ENCODE results near the gene ALAS1. TPM values are rescaled to one million over a fixed set of nuclear protein-coding genes. Genes with fewer than 3 reads are reported as not detected.

The ALAS1 gene
- total and polyA plus RNA-seq, 9 of the 15 experiments (the other 6 are each of a cell fraction or from before 2014, with no cell fraction given), result 21.4 to 49.5 (median 34.4) TPM

DNA sequence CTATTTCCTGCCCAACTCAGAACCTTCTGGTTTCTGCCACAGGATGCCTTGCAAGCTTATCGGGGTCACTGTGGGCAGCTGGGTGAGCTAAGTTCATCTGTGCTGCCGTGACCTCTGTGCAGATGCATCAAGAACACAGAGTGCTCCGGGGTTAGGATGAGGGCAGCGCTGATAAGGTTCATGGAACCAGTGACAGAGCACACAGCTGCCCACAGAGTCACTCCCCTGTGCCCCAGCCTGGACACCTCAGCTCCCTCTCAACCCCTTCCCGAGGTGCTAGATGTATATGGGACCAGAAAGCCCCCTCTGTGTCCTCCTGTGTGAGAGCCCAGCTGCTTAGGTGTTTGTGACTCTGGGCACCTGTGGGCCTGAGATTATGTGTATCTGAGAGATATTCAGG is 15.8 kb upstream of the ALAS1 start (continued):
- TF ChIP-seq, protein P1, sequence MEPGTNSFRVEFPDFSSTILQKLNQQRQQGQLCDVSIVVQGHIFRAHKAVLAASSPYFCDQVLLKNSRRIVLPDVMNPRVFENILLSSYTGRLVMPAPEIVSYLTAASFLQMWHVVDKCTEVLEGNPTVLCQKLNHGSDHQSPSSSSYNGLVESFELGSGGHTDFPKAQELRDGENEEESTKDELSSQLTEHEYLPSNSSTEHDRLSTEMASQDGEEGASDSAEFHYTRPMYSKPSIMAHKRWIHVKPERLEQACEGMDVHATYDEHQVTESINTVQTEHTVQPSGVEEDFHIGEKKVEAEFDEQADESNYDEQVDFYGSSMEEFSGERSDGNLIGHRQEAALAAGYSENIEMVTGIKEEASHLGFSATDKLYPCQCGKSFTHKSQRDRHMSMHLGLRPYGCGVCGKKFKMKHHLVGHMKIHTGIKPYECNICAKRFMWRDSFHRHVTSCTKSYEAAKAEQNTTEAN (CRISPR knock-in tag; IDR thresholded peaks at IDR 0.05), result no peak
- TF ChIP-seq JUND (IDR thresholded peaks at IDR 0.05; ENCODE audit: borderline replicate concordance, low read depth, low read length) (no peak), JUND (tag; IDR thresholded peaks at IDR 0.05; ENCODE audit: borderline replicate concordance, low read depth, low read length) (peak; percentile 53; the same call in 1 of the 3 replicates), HNRNPUL1 (IDR thresholded peaks at IDR 0.05; ENCODE audit: low read length) (no peak), MYNN (IDR thresholded peaks at IDR 0.05) (peak; percentile 48; the same call in 1 of the 2 replicates), MYNN (CRISPR knock-in tag; IDR thresholded peaks at IDR 0.05) (no peak), ZNF76 (CRISPR knock-in tag; IDR thresholded peaks at IDR 0.05; ENCODE audit: borderline replicate concordance) (no peak), FOXA1 (IDR thresholded peaks at IDR 0.05; ENCODE audit: borderline replicate concordance) (no peak), LARP7 (IDR thresholded peaks at IDR 0.05) (no peak), ARID1B (IDR thresholded peaks at IDR 0.05) (peak; percentile 30; the same call in 1 of the 2 replicates), HMGN3 (IDR thresholded peaks at IDR 0.05; ENCODE audit: borderline replicate concordance, extremely low read depth, insufficient read length, low read depth, low read length) (no peak), KAT8 (IDR thresholded peaks at IDR 0.05; ENCODE audit: low read depth) (no peak), SMAD3 (CRISPR knock-in tag; conservative IDR thresholded peaks at IDR 0.05) (no peak), KLF1 (tag; IDR thresholded peaks at IDR 0.05) (no peak), POLR2H (tag; IDR thresholded peaks at IDR 0.05; ENCODE audit: low read depth) (no peak), ETV5 (CRISPR knock-in tag; IDR thresholded peaks at IDR 0.05; ENCODE audit: low read depth) (no peak), KDM1A (IDR thresholded peaks at IDR 0.05) (peak in 1 of 2 experiments; percentile 45; a peak in 1 of 4 replicates), ZNF224 (CRISPR knock-in tag; IDR thresholded peaks at IDR 0.05) (no peak), ZFX (CRISPR knock-in tag; IDR thresholded peaks at IDR 0.05) (no peak), NFE2L1 (tag; IDR thresholded peaks at IDR 0.05; ENCODE audit: borderline replicate concordance, low read depth) (no peak), ZNF143 (CRISPR knock-in tag; IDR thresholded peaks at IDR 0.05) (no peak), BCOR (IDR thresholded peaks at IDR 0.05) (no peak)
- TF ChIP-seq, protein P2, sequence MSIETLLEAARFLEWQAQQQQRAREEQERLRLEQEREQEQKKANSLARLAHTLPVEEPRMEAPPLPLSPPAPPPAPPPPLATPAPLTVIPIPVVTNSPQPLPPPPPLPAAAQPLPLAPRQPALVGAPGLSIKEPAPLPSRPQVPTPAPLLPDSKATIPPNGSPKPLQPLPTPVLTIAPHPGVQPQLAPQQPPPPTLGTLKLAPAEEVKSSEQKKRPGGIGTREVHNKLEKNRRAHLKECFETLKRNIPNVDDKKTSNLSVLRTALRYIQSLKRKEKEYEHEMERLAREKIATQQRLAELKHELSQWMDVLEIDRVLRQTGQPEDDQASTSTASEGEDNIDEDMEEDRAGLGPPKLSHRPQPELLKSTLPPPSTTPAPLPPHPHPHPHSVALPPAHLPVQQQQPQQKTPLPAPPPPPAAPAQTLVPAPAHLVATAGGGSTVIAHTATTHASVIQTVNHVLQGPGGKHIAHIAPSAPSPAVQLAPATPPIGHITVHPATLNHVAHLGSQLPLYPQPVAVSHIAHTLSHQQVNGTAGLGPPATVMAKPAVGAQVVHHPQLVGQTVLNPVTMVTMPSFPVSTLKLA (conservative IDR thresholded peaks at IDR 0.05), result no peak
- TF ChIP-seq, protein P3, sequence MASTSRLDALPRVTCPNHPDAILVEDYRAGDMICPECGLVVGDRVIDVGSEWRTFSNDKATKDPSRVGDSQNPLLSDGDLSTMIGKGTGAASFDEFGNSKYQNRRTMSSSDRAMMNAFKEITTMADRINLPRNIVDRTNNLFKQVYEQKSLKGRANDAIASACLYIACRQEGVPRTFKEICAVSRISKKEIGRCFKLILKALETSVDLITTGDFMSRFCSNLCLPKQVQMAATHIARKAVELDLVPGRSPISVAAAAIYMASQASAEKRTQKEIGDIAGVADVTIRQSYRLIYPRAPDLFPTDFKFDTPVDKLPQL (IDR thresholded peaks at IDR 0.05; ENCODE audit: extremely low read depth, insufficient read length), result no peak
- TF ChIP-seq, protein P4, sequence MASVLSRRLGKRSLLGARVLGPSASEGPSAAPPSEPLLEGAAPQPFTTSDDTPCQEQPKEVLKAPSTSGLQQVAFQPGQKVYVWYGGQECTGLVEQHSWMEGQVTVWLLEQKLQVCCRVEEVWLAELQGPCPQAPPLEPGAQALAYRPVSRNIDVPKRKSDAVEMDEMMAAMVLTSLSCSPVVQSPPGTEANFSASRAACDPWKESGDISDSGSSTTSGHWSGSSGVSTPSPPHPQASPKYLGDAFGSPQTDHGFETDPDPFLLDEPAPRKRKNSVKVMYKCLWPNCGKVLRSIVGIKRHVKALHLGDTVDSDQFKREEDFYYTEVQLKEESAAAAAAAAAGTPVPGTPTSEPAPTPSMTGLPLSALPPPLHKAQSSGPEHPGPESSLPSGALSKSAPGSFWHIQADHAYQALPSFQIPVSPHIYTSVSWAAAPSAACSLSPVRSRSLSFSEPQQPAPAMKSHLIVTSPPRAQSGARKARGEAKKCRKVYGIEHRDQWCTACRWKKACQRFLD (CRISPR knock-in tag; IDR thresholded peaks at IDR 0.05), result 0 out of 2 replicates have a peak, but pooled peaks have one; percentile 55

Data from K562 (cell line).